Posterior cingulate gyrus (tissue), 11 donors: ENCODE data around the gene MOSPD2.

Experiments used
- DNase-seq, 10 donors: peaks; one replicate each; pipeline versions ENCODE4 v3.0.0 to v3.0.0-alpha.2; 2020 to 2021; ENCODE audit warnings: mixed read lengths in 3 of 10
- intact Hi-C: fragments of 100-400 bp; cut with DNase I; formaldehyde crosslinking; loops from one replicate; pipeline ENCODE4 v1.15.1; 2023

Gene MOSPD2

DNA sequence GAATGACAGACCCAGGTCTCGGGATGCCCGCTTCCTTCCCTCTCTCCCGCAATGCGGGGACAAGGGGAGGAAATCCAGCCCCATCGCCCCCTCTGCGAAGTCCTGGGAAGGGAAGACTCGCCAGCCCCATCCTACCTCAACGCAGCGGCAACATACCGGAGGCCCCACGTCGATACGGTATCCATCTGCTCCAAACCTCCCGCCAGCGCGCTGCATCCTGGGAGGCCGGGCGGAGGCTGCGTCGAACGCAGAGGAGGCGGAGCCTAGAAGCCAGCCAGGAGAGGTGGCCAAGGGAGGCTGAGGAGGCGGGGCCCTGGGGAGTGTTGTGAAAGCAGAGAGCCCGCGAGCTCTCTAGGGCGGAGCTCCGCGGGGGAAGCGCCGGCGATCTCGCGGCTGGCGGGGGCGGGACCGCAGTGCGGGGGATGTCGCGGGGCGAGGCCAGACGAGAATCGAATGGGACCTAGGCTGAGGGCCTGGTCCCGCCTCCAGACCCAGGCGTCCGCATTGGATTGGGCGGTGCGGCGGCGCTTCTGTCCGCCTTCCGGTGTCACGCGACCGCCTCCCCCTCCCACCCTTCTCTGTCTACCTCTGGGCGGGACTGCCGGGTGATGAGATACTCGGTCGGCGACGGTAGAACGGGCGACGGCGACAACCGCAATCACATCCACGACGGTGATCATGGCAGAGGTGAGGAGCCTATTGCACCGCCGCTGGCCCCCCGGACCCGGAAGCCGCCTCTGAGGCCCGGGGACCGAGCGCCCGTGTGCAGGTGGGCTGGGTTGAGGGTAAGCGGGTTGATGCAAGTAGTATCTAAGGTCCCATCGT is at the start of gene MOSPD2, which contains the start of gene FANCB:
TSS of gene MOSPD2 (plus strand) at position 571 of the 825 bp plus-strand sequence. CDS start at position 679, 108 bp downstream.
TSS of gene FANCB (minus strand) at position 219 of the 825 bp plus-strand sequence. CDS start 7,559 bp downstream, outside the sequence.
- intact Hi-C loops: no loop called here
- DNase-seq: peak; percentile 87 to 99 (median 90)

DNA sequence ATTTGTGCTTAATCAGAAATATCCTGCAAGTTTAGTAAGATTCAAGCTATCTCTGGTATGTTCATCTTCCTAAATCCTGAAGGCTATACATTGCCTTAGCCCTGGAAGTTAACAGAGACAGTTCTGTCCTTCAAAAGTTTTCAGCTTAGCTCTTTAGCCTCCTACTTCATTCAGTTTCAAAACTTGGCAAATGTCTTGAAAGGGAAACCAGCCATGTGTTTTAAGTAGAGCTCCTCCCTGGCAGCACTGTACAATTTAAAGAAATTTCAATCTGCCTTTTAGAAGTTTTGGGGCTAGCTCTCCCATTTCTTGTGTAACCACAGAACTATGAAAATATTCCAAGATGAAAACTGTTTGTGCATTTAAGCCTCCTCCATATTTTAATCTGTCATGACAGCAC is 47.4 kb upstream of the MOSPD2 start:
- no peak for DNase-seq
- intact Hi-C loops: no loop called here

DNA sequence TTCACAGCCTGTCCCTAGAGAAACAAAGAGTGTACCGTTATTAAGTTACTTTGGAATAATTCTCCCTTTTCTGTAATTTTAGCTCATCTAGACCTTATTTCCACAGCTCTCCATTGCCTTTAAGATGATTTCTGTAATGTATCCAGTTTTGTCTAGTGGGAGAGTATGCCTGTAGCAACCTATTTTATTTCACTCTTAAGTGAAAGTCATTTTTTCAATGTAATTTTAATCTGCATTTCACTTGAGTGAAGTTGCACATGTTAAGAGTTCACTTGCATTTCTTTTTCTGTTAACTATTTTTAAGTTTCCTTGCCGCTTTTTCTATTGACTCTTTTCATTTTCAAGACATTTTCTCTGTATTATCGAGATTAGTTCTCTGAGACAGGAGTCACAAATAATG is 46.9 kb upstream of the MOSPD2 start:
- intact Hi-C loops: no loop called here
- no peak for DNase-seq

DNA sequence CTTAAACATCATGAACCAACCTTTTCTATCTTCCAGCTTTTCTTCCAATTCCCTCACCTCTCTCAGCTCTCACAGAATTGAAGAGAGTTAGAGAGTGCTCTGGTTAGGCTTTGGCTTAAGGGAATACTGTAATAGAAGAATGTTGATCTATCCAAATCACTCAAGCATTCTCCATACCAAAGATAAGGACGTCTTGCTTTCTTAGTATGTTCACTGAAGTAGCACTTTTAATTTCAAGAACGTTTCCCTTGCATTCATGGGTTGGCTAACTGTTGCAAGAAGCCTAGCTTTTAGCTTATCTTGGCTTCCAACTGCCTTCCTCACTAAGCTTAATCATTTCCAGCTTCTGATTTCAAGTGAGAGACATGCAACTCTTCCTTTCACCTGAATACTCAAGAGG is 43.6 kb upstream of the MOSPD2 start:
- intact Hi-C loops: no loop called here
- DNase-seq: no peak

DNA sequence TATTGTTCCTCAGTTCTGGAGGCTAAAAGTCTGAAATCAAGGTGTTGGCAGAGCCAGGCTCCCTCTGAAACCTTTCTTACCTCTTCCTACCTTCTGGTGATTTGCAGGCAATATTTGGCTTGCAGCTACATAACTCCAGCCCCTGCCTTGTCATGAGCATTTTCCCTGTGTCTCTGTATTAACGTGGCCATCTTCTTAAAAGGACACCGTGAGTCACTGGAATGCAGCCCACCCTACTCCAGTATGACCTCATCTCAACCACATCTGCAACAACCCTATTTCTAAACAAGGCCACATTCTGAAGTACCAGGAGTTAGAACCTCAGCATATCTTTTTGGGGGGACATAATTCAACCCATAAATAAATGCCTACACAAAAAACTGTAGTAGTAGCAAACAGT is 41.1 kb upstream of the MOSPD2 start:
- intact Hi-C loops: no loop called here
- DNase-seq: no peak

DNA sequence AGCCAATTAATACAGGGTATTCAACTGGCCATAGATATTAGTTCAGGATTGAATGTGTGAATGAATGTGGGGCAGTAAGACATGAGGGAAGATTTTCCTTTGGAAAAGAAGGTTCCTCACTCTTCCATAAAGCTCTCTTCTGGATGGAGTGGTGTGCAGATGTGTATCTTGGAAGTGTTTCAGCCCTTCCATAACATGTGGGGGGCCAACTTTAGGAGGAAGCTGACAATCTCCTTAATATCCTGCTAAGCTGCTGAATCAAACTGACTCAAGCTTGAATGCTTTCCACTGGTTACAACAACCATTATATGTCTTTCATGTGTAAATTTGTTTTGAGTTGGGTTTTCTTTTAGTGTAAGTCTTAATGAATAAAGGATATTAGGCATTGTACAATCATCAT is 40.6 kb upstream of the MOSPD2 start:
- intact Hi-C loops: no loop called here
- DNase-seq: no peak

DNA sequence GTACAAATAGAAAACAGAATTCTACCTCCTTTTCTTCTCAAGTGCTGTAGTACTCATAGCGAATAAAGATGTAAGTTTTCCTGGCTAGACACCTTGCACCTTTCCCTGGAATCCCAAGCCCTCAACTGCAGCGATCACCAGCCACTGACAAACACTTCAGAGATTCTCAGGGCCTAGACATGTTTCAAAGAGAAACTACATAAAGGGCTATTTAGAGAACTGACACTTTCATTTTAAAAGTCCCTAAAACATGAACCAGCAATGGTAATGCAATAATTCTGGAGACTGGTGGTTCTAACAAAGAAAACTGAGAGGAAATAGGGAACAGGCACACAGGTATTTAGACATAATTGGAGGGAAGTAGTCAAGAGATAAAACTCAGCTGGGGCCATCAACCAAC is 36.1 kb upstream of the MOSPD2 start:
- DNase-seq: no peak
- intact Hi-C loops: no loop called here

DNA sequence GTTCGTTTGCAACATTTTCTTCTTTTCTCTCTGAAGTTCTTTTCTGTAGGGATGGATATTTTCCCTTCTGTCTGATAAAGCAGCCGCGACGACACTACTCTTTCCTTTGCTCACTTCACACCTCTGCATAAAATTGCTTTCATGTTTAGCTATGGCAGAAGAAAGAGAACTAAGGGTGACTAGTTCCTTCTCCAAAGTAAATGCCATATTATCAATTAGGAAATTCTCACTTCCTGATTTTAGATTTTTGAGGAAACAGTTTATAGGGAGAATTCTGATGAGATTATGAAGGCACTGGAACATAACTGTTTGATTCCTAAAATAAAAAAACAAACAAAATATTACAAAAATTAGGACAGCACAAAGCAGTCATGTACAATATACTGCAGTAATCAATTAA is 29.6 kb upstream of the MOSPD2 start:
- DNase-seq: no peak
- intact Hi-C loops: no loop called here

DNA sequence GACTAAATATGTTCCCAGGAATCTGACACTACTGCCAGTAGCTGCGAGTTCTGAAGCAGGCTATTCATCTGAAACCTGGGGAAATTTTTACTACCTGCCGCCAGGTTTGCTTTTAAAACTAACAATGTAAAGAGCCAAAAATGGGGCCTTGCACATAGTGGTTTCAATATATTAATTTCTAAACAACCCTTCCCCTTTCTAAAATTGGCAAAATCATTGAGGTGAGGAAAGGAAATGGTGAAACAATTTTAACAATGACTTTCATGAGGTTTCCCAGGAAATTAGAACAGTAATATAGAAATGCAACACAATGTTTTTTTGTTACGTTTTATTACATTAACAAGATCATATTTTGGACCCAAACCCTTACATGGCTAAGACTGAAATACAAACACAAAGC is 21.7 kb upstream of the MOSPD2 start:
- no peak for DNase-seq
- intact Hi-C loops: no loop called here

DNA sequence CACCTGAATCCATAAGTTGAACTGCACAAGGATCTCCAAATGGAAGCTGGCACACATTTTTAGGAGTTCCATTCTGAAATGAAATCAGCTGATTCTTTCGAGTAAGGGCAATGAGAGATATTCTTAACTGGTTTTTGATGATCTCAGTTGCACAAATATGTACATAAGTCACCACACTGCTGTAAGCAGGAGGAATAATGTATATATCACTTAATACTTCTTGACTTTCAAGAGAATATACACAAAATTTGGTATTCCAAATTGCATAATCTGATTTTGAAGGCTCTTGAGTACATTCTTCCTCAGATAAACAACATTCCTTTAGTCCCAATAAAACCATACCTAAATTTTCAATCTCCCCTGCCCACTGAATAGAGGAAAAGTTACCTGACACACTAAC is 8.6 kb upstream of the MOSPD2 start:
- intact Hi-C loops: no loop called here
- no peak for DNase-seq

DNA sequence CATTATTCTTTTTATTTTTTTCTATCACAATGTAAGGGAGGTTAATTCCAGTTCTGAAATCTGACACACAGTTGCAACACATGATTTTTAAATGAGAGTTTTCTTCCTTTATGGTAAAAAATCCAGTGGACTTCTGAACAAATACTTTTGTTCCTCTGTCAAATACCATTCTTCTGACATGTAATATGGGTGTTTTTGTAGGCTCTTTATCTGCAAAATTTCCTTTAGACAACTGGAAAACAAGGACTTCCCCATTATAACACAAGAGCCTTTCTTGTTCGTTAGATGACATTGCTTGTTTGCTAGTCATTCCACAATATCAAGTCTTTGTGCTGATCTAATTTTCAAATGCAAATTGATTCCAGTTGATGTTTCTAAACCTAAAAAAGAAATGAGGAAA is 8.0 kb upstream of the MOSPD2 start:
- intact Hi-C loops: no loop called here
- DNase-seq: no peak

DNA sequence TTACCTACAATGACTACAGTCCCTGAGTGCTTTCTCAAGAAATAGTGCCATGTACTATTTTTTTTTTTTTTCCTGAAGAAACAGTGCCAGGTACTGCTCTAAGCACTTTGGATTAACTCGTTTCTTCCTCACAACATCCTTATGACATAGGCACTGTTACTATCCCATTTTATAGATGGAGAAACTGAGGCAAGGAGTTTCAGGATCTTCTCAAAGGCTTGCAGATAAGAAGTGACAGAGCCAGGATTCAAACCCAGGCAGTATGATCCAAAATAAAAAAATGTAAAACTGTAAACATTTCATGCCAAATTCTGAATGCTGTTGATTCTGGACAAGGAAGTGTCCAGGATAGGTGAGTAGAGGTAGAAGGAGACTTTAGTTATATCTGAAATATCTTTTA is 1.5 kb upstream of the MOSPD2 start:
- DNase-seq: no peak
- intact Hi-C loops: no loop called here

DNA sequence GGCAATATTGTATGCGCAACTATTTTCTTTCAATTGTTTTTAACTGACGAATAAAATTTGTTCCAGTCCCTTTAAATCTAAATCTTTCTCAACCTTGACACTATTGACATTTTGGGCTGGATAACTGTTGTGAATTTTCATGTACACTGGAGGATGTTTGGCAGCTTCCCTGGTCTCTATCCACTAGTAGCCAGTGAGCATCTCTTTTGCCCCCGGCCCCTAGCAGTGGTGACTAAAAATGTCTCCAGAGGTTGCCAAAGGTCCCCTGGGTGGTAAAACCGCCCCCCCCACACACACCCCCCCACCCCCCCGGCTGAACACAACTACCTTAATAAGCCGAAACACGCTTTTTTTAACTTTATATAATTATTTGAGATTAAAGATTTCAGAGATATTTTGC is 866 bp upstream of the MOSPD2 start:
- no peak for DNase-seq
- intact Hi-C loops: no loop called here

DNA sequence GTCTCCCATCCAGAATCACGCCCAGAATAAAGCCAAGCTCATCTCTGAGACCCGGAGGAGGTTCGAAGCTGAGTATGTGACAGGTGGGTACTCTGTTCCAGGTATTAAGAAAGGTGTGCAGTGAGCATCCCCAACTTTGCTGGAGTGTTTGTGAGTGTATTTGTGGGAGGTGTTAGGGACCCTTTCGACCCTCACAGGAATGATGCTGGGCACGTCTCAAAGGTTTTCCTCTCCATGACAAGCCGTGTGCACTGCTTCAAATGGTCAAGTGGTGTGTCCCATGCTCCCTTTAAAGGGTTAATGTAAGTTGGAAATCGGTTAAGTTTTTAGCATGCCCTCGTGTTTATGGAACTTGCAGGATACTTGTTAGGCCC is 442 bp downstream of the MOSPD2 start:
- DNase-seq: peak in 1 of 10 donors; percentile 7
- intact Hi-C loops: no loop called here

DNA sequence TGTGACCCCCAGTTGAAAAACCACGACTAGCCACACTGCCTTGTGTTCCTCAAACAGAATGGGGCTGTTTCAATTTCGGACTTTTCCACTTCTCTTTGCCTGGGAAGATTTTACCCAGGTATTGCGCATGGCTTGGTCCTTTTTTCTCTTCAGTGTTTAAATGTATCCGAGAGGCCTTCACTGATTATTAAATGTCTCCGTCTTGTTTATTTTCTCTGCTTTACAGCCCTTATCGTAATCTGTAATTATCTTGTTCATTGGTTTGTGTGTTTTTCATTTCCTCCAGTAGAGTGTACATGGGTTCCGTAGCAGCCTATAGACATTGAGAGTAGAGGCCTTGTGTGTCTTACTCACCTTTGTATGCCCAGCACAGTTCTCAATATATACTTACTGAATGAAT is 2.4 kb downstream of the MOSPD2 start:
- intact Hi-C loops: no loop called here
- DNase-seq: no peak

DNA sequence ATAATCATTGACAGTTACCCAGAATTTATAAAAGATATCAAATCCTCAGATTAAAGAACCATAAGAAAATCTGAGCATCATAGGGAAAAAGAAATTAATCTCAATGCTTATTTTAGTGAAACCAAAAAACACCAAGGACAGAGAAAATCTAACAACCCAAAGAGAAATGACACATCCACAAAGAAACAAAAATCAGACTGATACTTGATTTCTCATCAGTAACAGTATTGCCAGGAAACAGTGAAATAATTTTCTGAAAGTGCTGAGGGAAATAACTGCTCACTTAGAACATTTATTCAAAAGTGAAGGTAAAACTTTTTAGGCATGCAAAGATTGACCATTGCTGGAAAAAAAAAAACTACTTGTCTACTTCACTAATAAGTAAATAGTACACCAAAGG is 10.6 kb downstream of the MOSPD2 start:
- intact Hi-C loops: no loop called here
- no peak for DNase-seq

DNA sequence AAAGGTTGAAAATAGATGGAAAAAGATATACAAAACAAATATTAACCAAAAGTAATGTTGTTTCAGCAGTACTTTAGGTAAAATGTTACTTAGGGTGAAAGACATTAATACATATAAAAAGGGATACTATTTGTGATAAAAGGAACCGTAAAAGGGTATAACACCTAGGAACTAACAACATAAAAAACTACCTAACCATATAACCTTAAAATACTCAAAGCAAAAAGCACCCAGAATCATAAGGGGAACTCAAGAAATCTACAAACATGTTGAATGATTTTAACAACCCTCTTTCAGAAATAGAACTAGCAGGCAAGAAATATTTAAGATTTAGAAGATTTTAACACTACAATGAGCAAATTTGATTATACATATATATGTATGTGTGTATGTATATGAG is 11.5 kb downstream of the MOSPD2 start:
- DNase-seq: no peak
- intact Hi-C loops: no loop called here

DNA sequence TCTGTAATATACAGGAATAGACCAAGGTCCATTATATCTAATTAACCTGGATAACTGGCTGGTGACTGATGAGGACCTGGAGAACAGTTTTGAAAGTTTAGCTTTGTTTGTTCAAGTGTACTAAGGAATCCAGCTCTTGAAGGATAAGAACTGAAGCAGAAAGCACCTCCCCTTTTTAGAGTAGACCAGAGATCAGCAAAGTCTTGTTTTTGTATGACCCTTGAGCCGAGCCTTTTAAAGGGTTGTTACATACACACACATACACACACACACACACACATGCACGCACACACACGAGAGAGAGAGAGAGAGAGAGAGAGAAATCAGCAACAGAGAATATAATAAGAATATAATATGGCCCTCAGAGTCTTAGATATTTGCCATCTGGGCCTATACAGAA is 13.0 kb downstream of the MOSPD2 start:
- no peak for DNase-seq
- intact Hi-C loops: no loop called here

DNA sequence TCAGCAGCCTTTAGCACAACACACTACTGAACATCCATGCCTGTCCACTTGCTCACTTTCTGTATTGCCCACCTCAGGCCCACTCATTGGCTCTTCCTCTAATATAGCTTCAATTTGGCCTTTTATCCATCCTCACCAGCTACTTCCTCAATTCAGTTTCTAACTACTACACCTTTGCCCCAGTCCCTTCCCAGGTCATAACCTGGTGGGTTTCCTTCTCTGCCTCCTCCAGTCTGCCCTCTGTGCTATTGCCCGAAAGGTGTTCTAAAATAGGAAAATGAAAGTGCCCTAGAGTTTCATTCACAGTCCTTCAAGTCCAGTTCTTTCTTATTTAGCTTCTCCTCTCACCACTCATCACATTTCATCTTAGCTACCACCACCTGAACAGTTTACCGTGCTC is 23.1 kb downstream of the MOSPD2 start:
- DNase-seq: no peak
- intact Hi-C loops: no loop called here

DNA sequence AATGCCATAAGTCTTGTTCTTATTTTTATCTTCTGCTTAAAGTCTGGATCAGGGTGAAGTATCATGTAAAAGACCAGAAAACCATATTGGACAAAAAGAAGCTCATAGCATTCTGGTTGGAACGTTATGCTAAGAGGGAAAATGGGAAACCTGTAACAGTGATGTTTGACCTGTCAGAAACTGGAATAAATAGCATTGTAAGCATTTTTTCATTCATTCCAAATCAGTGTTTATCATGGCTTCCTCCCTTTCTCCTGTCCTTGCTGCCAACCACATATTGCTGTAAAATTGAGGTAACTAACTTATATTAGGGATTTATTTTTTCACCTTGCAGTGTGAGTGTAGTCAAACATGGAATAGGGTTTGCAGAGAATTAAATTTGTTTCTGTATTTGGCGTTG is 23.8 kb downstream of the MOSPD2 start:
- intact Hi-C loops: no loop called here
- DNase-seq: no peak

DNA sequence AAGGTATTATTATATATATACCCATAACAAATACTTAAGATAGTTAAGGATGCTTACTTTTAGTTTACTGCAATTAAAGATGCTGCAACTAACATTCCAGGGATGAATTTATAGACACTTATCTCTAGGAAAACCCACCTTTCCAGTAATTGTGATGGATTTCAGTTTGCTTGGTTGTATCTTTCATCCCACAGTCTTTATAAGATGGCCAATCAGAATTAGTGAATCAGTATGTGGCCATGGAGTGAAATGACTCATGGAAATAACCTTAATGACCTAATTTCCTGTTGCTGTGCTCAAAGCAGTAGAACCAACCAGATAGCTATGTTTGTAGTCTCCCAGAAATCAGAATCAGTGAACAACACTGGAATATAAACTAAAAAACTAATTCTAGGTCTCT is 26.4 kb downstream of the MOSPD2 start:
- intact Hi-C loops: no loop called here
- DNase-seq: no peak

DNA sequence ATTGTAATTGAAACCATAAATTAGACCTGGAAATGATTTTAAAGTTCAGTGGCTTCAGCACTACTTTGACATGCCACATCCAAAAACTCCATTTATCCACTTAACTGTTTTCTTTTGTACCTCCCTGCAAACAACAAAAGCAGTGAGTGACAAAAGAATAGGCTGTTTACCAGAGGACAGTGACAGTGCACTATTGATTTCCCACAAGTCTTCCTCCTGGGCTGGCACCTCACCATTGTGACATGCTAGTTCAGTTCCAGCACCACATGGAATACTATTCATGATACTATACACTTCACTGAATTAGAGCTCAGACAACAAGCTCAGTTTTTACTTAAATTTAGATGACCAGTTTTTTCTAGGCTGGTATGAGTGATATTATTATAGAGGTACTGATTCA is 29.3 kb downstream of the MOSPD2 start:
- intact Hi-C loops: no loop called here
- peak in 2 of 10 donors; percentile 18 to 21 for DNase-seq

DNA sequence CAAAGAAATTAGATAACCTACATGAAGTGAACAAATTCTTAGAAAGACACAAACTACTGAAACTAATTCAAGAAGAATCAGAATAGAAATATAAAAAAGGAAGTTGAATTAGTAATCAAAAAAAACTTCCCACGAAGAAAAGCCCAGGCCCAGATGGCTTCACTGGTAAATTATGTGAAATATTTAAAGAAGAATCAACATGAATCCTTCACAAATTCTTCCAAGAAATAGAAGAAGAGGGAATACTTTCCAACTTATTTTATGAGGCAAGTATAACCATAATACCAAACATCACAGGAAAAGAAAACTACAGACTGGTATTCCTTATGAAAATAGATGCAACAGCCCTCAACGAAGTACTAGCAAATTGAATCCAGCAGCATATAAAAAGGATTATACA is 30.7 kb downstream of the MOSPD2 start:
- intact Hi-C loops: no loop called here
- DNase-seq: no peak
